Measurements from ENCODE around the gene HHIP. TPM values are rescaled to one million over a fixed set of nuclear protein-coding genes. Genes with fewer than 3 reads are reported as not detected.

Gene HHIP
- not detected in 2 replicates for total RNA-seq (ENCODE audit: low replicate concordance)

- H3K4me1 ChIP-seq = peaks cover 33% of the 10 kb centered on the region
- peak within 1 kb of the TSS; percentile 92 for H3K4me3 Mint-ChIP-seq
- peak within 1 kb of the TSS; percentile 40 for H3K27ac Mint-ChIP-seq
- H4K20me1 ChIP-seq (ENCODE audit: low read depth) = peaks cover 12% of the 10 kb centered on the region
- peaks cover 76% of the 10 kb centered on the region for H3K27me3 ChIP-seq
- peak; percentile 82 for DNase-seq (ENCODE audit: low spot score)
- H3K27ac ChIP-seq = no peak within 1 kb of the TSS
- H3K9me3 Mint-ChIP-seq = no peaks in the 10 kb centered on the region
- H3K4me3 ChIP-seq = peak within 1 kb of the TSS; percentile 58
- peaks cover 40% of the 10 kb centered on the region for H3K4me1 Mint-ChIP-seq
- no peak within 1 kb of the TSS for H3K9ac ChIP-seq
- no peaks in the 10 kb centered on the region for H3K36me3 Mint-ChIP-seq
- H3K36me3 ChIP-seq = no peaks in the 10 kb centered on the region
- peak within 1 kb of the TSS; percentile 95 for H3K4me2 ChIP-seq
- no peaks in the 10 kb centered on the region for H3K79me2 ChIP-seq (ENCODE audit: low read depth)
- H3K27me3 Mint-ChIP-seq (ENCODE audit: insufficient read depth, low read depth) = peaks cover 13% of the 10 kb centered on the region
- H3F3A ChIP-seq (ENCODE audit: low read depth) = peaks cover 18% of the 10 kb centered on the region
- no peaks in the 10 kb centered on the region for H3K9me3 ChIP-seq (ENCODE audit: low read depth)
- peak; percentile 19 for TF ChIP-seq EZH2phosphoT487 (IDR thresholded peaks at IDR 0.05)
- no peak for TF ChIP-seq CTCF (IDR thresholded peaks at IDR 0.05)
- peak; percentile 18 for TF ChIP-seq EZH2 (IDR thresholded peaks at IDR 0.05)
- H2AFZ ChIP-seq (replicated peaks) = peak within 1 kb of the TSS; percentile 95
These were observed at the start of gene HHIP for GRCh38 chr4:144645631-144646522. TSS of gene HHIP (plus strand) at chr4:144646156. CDS start at chr4:144646676, 520 bp downstream.

- no peak for DNase-seq (ENCODE audit: low spot score)
- Mint-ChIP-seq H3K27me3 (ENCODE audit: insufficient read depth, low read depth) (no peaks in the 10 kb centered on the region), H3K36me3 (no peaks in the 10 kb centered on the region), H3K9me3 (no peaks in the 10 kb centered on the region), H3K4me3 (peak overlapping the region; percentile 36), H3K27ac (no peak overlapping the region), H3K4me1 (no peaks in the 10 kb centered on the region)
- H3K27ac ChIP-seq = no peak overlapping the region
- H2AFZ ChIP-seq (replicated peaks) = no peak overlapping the region
- TF ChIP-seq EZH2 (IDR thresholded peaks at IDR 0.05) (no peak), EZH2phosphoT487 (IDR thresholded peaks at IDR 0.05) (no peak), CTCF (IDR thresholded peaks at IDR 0.05) (no peak)
- H3K4me1 ChIP-seq = no peaks in the 10 kb centered on the region
- no peaks in the 10 kb centered on the region for H3K79me2 ChIP-seq (ENCODE audit: low read depth)
- H3K9me3 ChIP-seq (ENCODE audit: low read depth) = no peaks in the 10 kb centered on the region
- no peak overlapping the region for H3K4me3 ChIP-seq
- H3K9ac ChIP-seq = no peak overlapping the region
- H3F3A ChIP-seq (ENCODE audit: low read depth) = no peaks in the 10 kb centered on the region
- H4K20me1 ChIP-seq (ENCODE audit: low read depth) = no peaks in the 10 kb centered on the region
- H3K4me2 ChIP-seq = no peak overlapping the region
- no peaks in the 10 kb centered on the region for H3K27me3 ChIP-seq
- no peaks in the 10 kb centered on the region for H3K36me3 ChIP-seq
These were observed 48.8 kb upstream of the HHIP start for GRCh38 chr4:144597171-144597570.

DNA sequence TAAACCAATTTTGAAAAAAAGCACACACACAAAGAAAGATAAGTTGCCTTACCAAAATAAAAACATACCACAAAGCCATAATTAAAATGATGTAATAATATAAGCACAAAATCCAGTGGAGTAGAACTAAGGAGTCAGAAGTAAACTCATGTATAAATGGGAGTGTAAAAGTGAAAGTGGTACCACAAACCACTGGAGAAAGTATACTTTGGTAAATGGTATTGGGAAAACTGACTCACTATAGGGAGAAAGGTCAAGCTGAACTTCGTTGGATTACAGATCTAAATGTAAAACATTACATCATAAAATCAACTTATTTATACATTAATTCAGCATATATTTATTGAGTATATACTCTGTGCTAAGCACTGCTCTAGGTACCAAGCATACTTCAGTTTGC, 46.3 kb upstream of the HHIP start:
- Histone ChIP-seq H2AFZ (replicated peaks) (no peak overlapping the region), H3K79me2 (ENCODE audit: low read depth) (no peaks in the 10 kb centered on the region), H3K9ac (no peak overlapping the region), H3K4me3 (no peak overlapping the region), H3F3A (ENCODE audit: low read depth) (no peaks in the 10 kb centered on the region), H3K4me2 (no peak overlapping the region), H4K20me1 (ENCODE audit: low read depth) (no peaks in the 10 kb centered on the region), H3K4me1 (no peaks in the 10 kb centered on the region), H3K27ac (no peak overlapping the region), H3K36me3 (no peaks in the 10 kb centered on the region), H3K9me3 (ENCODE audit: low read depth) (no peaks in the 10 kb centered on the region), H3K27me3 (no peaks in the 10 kb centered on the region)
- Mint-ChIP-seq H3K27ac (no peak overlapping the region), H3K9me3 (no peaks in the 10 kb centered on the region), H3K27me3 (ENCODE audit: insufficient read depth, low read depth) (no peaks in the 10 kb centered on the region), H3K36me3 (no peaks in the 10 kb centered on the region), H3K4me1 (no peaks in the 10 kb centered on the region), H3K4me3 (no peak overlapping the region)
- no peak for TF ChIP-seq CTCF (IDR thresholded peaks at IDR 0.05)
- DNase-seq (ENCODE audit: low spot score) = no peak

Data from neural progenitor cell (in vitro differentiated cells).